ENCODE results near the gene TRIM29.
"Not testable (repeated sequence)": the region's sequence is repeated elsewhere in the genome, so short reads cannot be mapped to it uniquely, and the experiment has no call there.

TRIM29 gene

DNA sequence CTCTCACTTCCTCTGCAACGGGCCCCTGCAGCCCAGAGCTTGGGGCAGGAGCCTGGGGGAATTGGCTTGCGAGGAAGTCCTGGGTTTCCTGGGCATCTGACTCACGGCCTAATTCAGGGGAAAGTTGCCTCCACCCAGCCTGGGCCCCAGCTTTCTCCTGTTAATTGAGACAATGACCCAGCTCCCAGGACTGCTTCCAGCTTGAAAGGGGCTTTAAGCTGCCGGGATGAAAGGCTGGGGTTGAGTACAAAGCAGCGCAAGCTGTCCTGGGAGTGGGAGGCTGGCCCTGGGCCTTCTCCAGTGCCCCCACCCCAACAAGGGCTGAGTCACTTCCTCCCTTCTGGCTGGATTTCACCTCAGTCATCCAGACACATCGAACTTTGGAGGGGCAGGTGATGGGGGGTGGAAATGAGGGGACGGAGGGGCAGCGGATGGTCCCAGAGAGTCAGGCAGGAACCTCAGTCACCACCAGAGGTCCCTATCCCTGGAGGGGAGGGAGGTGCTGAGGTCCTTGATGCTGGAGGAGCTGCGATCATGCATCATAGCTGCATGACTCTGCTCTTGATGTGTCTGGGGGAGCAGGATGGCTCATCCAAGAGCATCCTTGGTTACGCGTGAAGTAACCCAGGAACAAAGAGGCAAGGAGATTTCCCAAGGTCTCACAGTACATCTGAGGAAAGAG, 42.8 kb upstream of the TRIM29 start:
- Histone ChIP-seq H3K9me3 (ENCODE audit: control insufficient read depth, insufficient read depth, low read length) (no peaks in the 10 kb centered on the region), H3K4me2 (ENCODE audit: low read length) (no peak overlapping the region), H4K20me1 (ENCODE audit: control insufficient read depth, insufficient read depth, low read depth, low read length) (no peaks in the 10 kb centered on the region), H3K4me1 (ENCODE audit: control insufficient read depth, low read length) (no peaks in the 10 kb centered on the region), H3K27ac (ENCODE audit: low read depth, low read length) (no peak overlapping the region), H3K9me2 (replicated peaks; ENCODE audit: control insufficient read depth, low read length) (no peaks in the 10 kb centered on the region), H3K27me3 (ENCODE audit: control insufficient read depth, low read length) (peaks cover 5% of the 10 kb centered on the region), H3K36me3 (ENCODE audit: control insufficient read depth, low read length) (no peaks in the 10 kb centered on the region), H3F3A (ENCODE audit: control insufficient read depth, insufficient read depth) (no peaks in the 10 kb centered on the region), H3K79me2 (ENCODE audit: control insufficient read depth, low read length) (no peaks in the 10 kb centered on the region), H3K4me3 (ENCODE audit: low read length) (no peak overlapping the region)
- TF ChIP-seq EZH2phosphoT487 (IDR thresholded peaks at IDR 0.05; ENCODE audit: borderline replicate concordance, low read length) (no peak), CTCF (IDR thresholded peaks at IDR 0.05; ENCODE audit: low read depth, low read length, poor library complexity, severe bottlenecking) (no peak)

DNA sequence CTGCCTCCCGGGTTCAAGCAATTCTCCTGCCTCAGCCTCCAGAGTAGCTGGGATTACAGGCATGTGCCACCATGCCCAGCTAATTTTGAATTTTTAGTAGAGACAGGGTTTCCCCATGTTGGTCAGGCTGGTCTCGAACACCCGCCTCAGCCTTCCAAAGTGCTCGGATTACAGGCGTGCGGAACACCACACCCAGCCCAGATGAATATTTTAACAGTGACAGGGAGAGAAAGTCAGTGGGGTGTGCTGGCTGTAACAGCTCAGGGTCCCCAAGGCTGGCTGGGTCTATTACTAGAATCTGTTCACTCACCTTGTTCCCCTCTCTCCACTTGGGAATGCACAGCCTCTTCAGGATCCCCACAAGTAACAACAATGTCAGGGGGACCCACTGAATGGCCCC, 42.1 kb upstream of the TRIM29 start:
- not testable (repeated sequence) for H3F3A ChIP-seq (ENCODE audit: control insufficient read depth, insufficient read depth); H4K20me1 ChIP-seq (ENCODE audit: control insufficient read depth, insufficient read depth, low read depth, low read length); H3K36me3 ChIP-seq (ENCODE audit: control insufficient read depth, low read length); H3K9me2 ChIP-seq (replicated peaks; ENCODE audit: control insufficient read depth, low read length); H3K4me2 ChIP-seq (ENCODE audit: low read length); H3K9me3 ChIP-seq (ENCODE audit: control insufficient read depth, insufficient read depth, low read length); H3K4me1 ChIP-seq (ENCODE audit: control insufficient read depth, low read length); H3K4me3 ChIP-seq (ENCODE audit: low read length); H3K27ac ChIP-seq (ENCODE audit: low read depth, low read length); H3K27me3 ChIP-seq (ENCODE audit: control insufficient read depth, low read length); H3K79me2 ChIP-seq (ENCODE audit: control insufficient read depth, low read length)

DNA sequence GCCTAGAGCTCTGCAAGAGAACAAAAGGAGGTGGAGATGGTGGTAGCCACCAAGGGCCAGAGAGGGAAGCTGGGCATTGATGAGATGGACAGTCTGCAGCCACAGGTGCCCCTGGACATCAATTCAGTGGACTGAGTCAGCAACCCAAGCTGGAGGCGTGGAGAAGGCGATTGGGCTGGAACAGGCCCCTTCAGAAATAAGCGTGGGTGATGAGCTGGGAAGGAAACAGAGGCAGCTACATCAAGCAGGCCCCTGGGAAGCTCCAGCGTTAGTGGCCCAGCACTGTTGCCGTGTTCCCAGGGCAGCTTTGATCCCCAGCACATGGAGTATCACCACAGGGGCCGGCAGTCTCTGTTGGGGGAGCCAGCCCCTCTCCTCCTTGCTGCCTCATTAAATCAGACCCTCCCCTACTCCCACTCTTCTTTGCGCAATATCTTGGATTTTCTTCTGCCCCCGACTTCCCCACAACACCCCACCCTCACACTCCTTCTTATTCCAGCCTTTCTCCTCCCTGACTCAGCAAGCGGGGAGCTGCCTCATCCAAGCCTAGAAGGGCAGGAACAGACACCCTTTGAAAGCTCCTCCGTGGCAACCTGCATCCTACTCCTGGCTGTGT, 41.3 kb upstream of the TRIM29 start:
- Histone ChIP-seq H3K79me2 (ENCODE audit: control insufficient read depth, low read length) (no peaks in the 10 kb centered on the region), H3K27ac (ENCODE audit: low read depth, low read length) (no peak overlapping the region), H4K20me1 (ENCODE audit: control insufficient read depth, insufficient read depth, low read depth, low read length) (no peaks in the 10 kb centered on the region), H3K9me3 (ENCODE audit: control insufficient read depth, insufficient read depth, low read length) (no peaks in the 10 kb centered on the region), H3K4me3 (ENCODE audit: low read length) (no peak overlapping the region), H3K4me2 (ENCODE audit: low read length) (no peak overlapping the region), H3K9me2 (replicated peaks; ENCODE audit: control insufficient read depth, low read length) (no peaks in the 10 kb centered on the region), H3F3A (ENCODE audit: control insufficient read depth, insufficient read depth) (no peaks in the 10 kb centered on the region), H3K27me3 (ENCODE audit: control insufficient read depth, low read length) (no peaks in the 10 kb centered on the region), H3K4me1 (ENCODE audit: control insufficient read depth, low read length) (no peaks in the 10 kb centered on the region), H3K36me3 (ENCODE audit: control insufficient read depth, low read length) (no peaks in the 10 kb centered on the region)
- TF ChIP-seq CTCF (IDR thresholded peaks at IDR 0.05; ENCODE audit: low read depth, low read length, poor library complexity, severe bottlenecking): no peak

GRCh38 chr11:120178561-120179056, 40.7 kb upstream of the TRIM29 start:
- Histone ChIP-seq H3K9me2 (replicated peaks; ENCODE audit: control insufficient read depth, low read length) (no peaks in the 10 kb centered on the region), H3K27ac (ENCODE audit: low read depth, low read length) (no peak overlapping the region), H3K4me1 (ENCODE audit: control insufficient read depth, low read length) (no peaks in the 10 kb centered on the region), H3K4me2 (ENCODE audit: low read length) (no peak overlapping the region), H4K20me1 (ENCODE audit: control insufficient read depth, insufficient read depth, low read depth, low read length) (no peaks in the 10 kb centered on the region), H3K27me3 (ENCODE audit: control insufficient read depth, low read length) (0 out of 2 replicates have a peak, but pooled peaks cover under 1% of the 10 kb centered on the region), H3K4me3 (ENCODE audit: low read length) (no peak overlapping the region), H3F3A (ENCODE audit: control insufficient read depth, insufficient read depth) (no peaks in the 10 kb centered on the region), H3K9me3 (ENCODE audit: control insufficient read depth, insufficient read depth, low read length) (no peaks in the 10 kb centered on the region), H3K36me3 (ENCODE audit: control insufficient read depth, low read length) (no peaks in the 10 kb centered on the region), H3K79me2 (ENCODE audit: control insufficient read depth, low read length) (no peaks in the 10 kb centered on the region)
- TF ChIP-seq EZH2phosphoT487 (IDR thresholded peaks at IDR 0.05; ENCODE audit: borderline replicate concordance, low read length) (no peak), CTCF (IDR thresholded peaks at IDR 0.05; ENCODE audit: low read depth, low read length, poor library complexity, severe bottlenecking) (no peak)

All from DOHH2 (cell line).